IgD-negative memory B cell (primary cell): ENCODE results near the gene MED13. TPM values are rescaled to one million over a fixed set of nuclear protein-coding genes. Genes with fewer than 3 reads are reported as not detected.

Source experiments
- H3K27ac Mint-ChIP-seq, 3 donors: one replicate each; pipeline ENCODE4 v1.8.0; 2020 to 2022; ENCODE audit warnings: mild to moderate bottlenecking in 3 of 3, mixed read lengths in 3 of 3, moderate library complexity in 1 of 3
- H3K27me3 Mint-ChIP-seq: one replicate; pipeline ENCODE4 v1.8.0; 2021; ENCODE audit warnings: mixed read lengths
- H3K36me3 Mint-ChIP-seq: one replicate; pipeline ENCODE4 v1.8.0; 2020; ENCODE audit warnings: mild to moderate bottlenecking, mixed read lengths
- H3K4me1 Mint-ChIP-seq, 3 donors: one replicate each; pipeline ENCODE4 v1.8.0; 2020 to 2022; ENCODE audit warnings: mixed read lengths in 3 of 3, mild to moderate bottlenecking in 1 of 3
- H3K4me3 Mint-ChIP-seq, 4 donors: one replicate each; pipeline ENCODE4 v1.8.0; 2020 to 2022; ENCODE audit warnings: mild to moderate bottlenecking in 4 of 4, mixed read lengths in 4 of 4, moderate library complexity in 3 of 4
- H3K9me3 Mint-ChIP-seq, 3 donors: one replicate each; pipeline ENCODE4 v1.8.0; 2020 to 2021; ENCODE audit warnings: mixed read lengths in 3 of 3, mild to moderate bottlenecking in 1 of 3
- polyA plus RNA-seq: library from polyadenylated mRNA; unstranded; fragments of 300-500 nt; fragmentation: Illumina TruSeq; gene quantifications from one replicate; pipeline ENCODE4 v1.2.3, GENCODE V29; 2021

MED13 gene
- polyA plus RNA-seq, 1 donor from 2014 or later: 3.7 TPM

GRCh38 chr17:62052765-62053338, 12.2 kb downstream of the MED13 start:
- no peak overlapping the region for H3K4me3 Mint-ChIP-seq
- no peaks in the 10 kb centered on the region for H3K27me3 Mint-ChIP-seq
- no peaks in the 10 kb centered on the region for H3K9me3 Mint-ChIP-seq
- peaks cover 6% of the 10 kb centered on the region for H3K36me3 Mint-ChIP-seq
- H3K27ac Mint-ChIP-seq: peak overlapping the region in 1 of 3 donors; percentile 16
- H3K4me1 Mint-ChIP-seq: peaks cover 24 to 42% (median 29%) of the 10 kb centered on the region in 3 donors

GRCh38 chr17:62051053-62051452, 14.0 kb downstream of the MED13 start:
- Mint-ChIP-seq H3K27ac (no peak overlapping the region), H3K4me3 (no peak overlapping the region), H3K36me3 (peaks cover 6% of the 10 kb centered on the region), H3K27me3 (no peaks in the 10 kb centered on the region), H3K9me3 (no peaks in the 10 kb centered on the region), H3K4me1 (peaks cover 16 to 32% (median 19%) of the 10 kb centered on the region in 3 donors)

GRCh38 chr17:62049299-62049698, 15.8 kb downstream of the MED13 start:
- Mint-ChIP-seq H3K4me1 (peaks cover 13 to 27% (median 15%) of the 10 kb centered on the region in 3 donors), H3K4me3 (no peak overlapping the region), H3K9me3 (no peaks in the 10 kb centered on the region)

GRCh38 chr17:62048262-62048661, 16.8 kb downstream of the MED13 start:
- no peak overlapping the region for H3K27ac Mint-ChIP-seq
- H3K36me3 Mint-ChIP-seq: peaks cover 6% of the 10 kb centered on the region
- H3K9me3 Mint-ChIP-seq: no peaks in the 10 kb centered on the region
- no peak overlapping the region for H3K4me3 Mint-ChIP-seq
- H3K4me1 Mint-ChIP-seq: peaks cover 13 to 36% (median 15%) of the 10 kb centered on the region in 3 donors
- H3K27me3 Mint-ChIP-seq: no peaks in the 10 kb centered on the region

More at GRCh38 chr17:62049299-62049698, 15.8 kb downstream of the MED13 start:
- H3K36me3 Mint-ChIP-seq: peaks cover 6% of the 10 kb centered on the region
- H3K27ac Mint-ChIP-seq: no peak overlapping the region
- no peaks in the 10 kb centered on the region for H3K27me3 Mint-ChIP-seq

- peaks cover 6% of the 10 kb centered on the region for H3K36me3 Mint-ChIP-seq
- H3K4me1 Mint-ChIP-seq: peaks cover 18 to 27% (median 20%) of the 10 kb centered on the region in 3 donors
- H3K9me3 Mint-ChIP-seq: no peaks in the 10 kb centered on the region
- no peak overlapping the region for H3K4me3 Mint-ChIP-seq
- no peaks in the 10 kb centered on the region for H3K27me3 Mint-ChIP-seq
- H3K27ac Mint-ChIP-seq: no peak overlapping the region
Observed at GRCh38 chr17:62045517-62045916, 19.6 kb downstream of the MED13 start.

- Mint-ChIP-seq H3K27ac (no peak overlapping the region), H3K36me3 (peaks cover 5% of the 10 kb centered on the region), H3K4me3 (peak overlapping the region in 1 of 4 donors; percentile 36), H3K9me3 (no peaks in the 10 kb centered on the region), H3K4me1 (peaks cover 20 to 31% (median 22%) of the 10 kb centered on the region in 3 donors), H3K27me3 (no peaks in the 10 kb centered on the region)
Observed at GRCh38 chr17:62045109-62045508, 20.0 kb downstream of the MED13 start.

- Mint-ChIP-seq H3K27me3 (no peaks in the 10 kb centered on the region), H3K4me3 (no peak overlapping the region), H3K4me1 (peaks cover 14 to 30% (median 22%) of the 10 kb centered on the region in 3 donors), H3K36me3 (peaks cover 4% of the 10 kb centered on the region), H3K27ac (peak overlapping the region in 1 of 3 donors; percentile 35), H3K9me3 (no peaks in the 10 kb centered on the region)
Observed at GRCh38 chr17:62043602-62044001, 21.5 kb downstream of the MED13 start.

- Mint-ChIP-seq H3K9me3 (no peaks in the 10 kb centered on the region), H3K27ac (no peak overlapping the region), H3K27me3 (no peaks in the 10 kb centered on the region), H3K36me3 (peaks cover 4% of the 10 kb centered on the region), H3K4me3 (no peak overlapping the region), H3K4me1 (peaks cover 12 to 29% (median 22%) of the 10 kb centered on the region in 3 donors)
Observed at GRCh38 chr17:62043140-62043539, 21.9 kb downstream of the MED13 start.

- no peaks in the 10 kb centered on the region for H3K27me3 Mint-ChIP-seq
- peaks cover 8% of the 10 kb centered on the region for H3K36me3 Mint-ChIP-seq
- H3K27ac Mint-ChIP-seq: peak overlapping the region in 1 of 3 donors; percentile 57
- H3K4me1 Mint-ChIP-seq: peaks cover 10 to 25% (median 17%) of the 10 kb centered on the region in 3 donors
- H3K4me3 Mint-ChIP-seq: no peak overlapping the region
- H3K9me3 Mint-ChIP-seq: no peaks in the 10 kb centered on the region
Observed at GRCh38 chr17:62038248-62038647, 26.8 kb downstream of the MED13 start.

- H3K36me3 Mint-ChIP-seq: peaks cover 8% of the 10 kb centered on the region
- H3K4me3 Mint-ChIP-seq: no peak overlapping the region
- H3K27me3 Mint-ChIP-seq: no peaks in the 10 kb centered on the region
- H3K4me1 Mint-ChIP-seq: peaks cover 0 to 7% (median 4%) of the 10 kb centered on the region in 3 donors
- no peak overlapping the region for H3K27ac Mint-ChIP-seq
- H3K9me3 Mint-ChIP-seq: no peaks in the 10 kb centered on the region
Observed at GRCh38 chr17:62033317-62033716, 31.8 kb downstream of the MED13 start.

GRCh38 chr17:62032480-62032879, 32.6 kb downstream of the MED13 start:
- Mint-ChIP-seq H3K27ac (no peak overlapping the region), H3K27me3 (no peaks in the 10 kb centered on the region), H3K9me3 (no peaks in the 10 kb centered on the region), H3K4me3 (no peak overlapping the region), H3K4me1 (peaks cover 0 to 13% (median 4%) of the 10 kb centered on the region in 3 donors), H3K36me3 (peaks cover 8% of the 10 kb centered on the region)

GRCh38 chr17:62030264-62030663, 34.8 kb downstream of the MED13 start:
- Mint-ChIP-seq H3K27ac (peak overlapping the region in 1 of 3 donors; percentile 84), H3K36me3 (peaks cover 8% of the 10 kb centered on the region)

GRCh38 chr17:62024866-62025265, 40.2 kb downstream of the MED13 start:
- Mint-ChIP-seq H3K27me3 (no peaks in the 10 kb centered on the region), H3K4me3 (no peak overlapping the region), H3K4me1 (peaks cover 2 to 10% (median 10%) of the 10 kb centered on the region in 3 donors), H3K36me3 (peaks cover 5% of the 10 kb centered on the region), H3K9me3 (no peaks in the 10 kb centered on the region), H3K27ac (no peak overlapping the region)

More at GRCh38 chr17:62030264-62030663, 34.8 kb downstream of the MED13 start:
- Mint-ChIP-seq H3K9me3 (no peaks in the 10 kb centered on the region), H3K4me1 (peaks cover 4 to 12% (median 10%) of the 10 kb centered on the region in 3 donors), H3K27me3 (no peaks in the 10 kb centered on the region), H3K4me3 (no peak overlapping the region)

- no peak overlapping the region for H3K27ac Mint-ChIP-seq
- no peak overlapping the region for H3K4me3 Mint-ChIP-seq
- peaks cover 0 to 5% (median 3%) of the 10 kb centered on the region in 3 donors for H3K4me1 Mint-ChIP-seq
- no peaks in the 10 kb centered on the region for H3K9me3 Mint-ChIP-seq
- no peaks in the 10 kb centered on the region for H3K27me3 Mint-ChIP-seq
- H3K36me3 Mint-ChIP-seq: peaks cover 8% of the 10 kb centered on the region
Observed at GRCh38 chr17:62017912-62018311, 47.2 kb downstream of the MED13 start.

GRCh38 chr17:62017496-62017895, 47.6 kb downstream of the MED13 start:
- Mint-ChIP-seq H3K27me3 (no peaks in the 10 kb centered on the region), H3K9me3 (no peaks in the 10 kb centered on the region), H3K36me3 (peaks cover 7% of the 10 kb centered on the region), H3K4me3 (no peak overlapping the region), H3K4me1 (peaks cover 0 to 5% (median 3%) of the 10 kb centered on the region in 3 donors), H3K27ac (no peak overlapping the region)

- no peak overlapping the region for H3K27ac Mint-ChIP-seq
- no peak overlapping the region for H3K4me3 Mint-ChIP-seq
- peaks cover 1 to 5% (median 3%) of the 10 kb centered on the region in 3 donors for H3K4me1 Mint-ChIP-seq
- peaks cover 4% of the 10 kb centered on the region for H3K36me3 Mint-ChIP-seq
- H3K27me3 Mint-ChIP-seq: no peaks in the 10 kb centered on the region
- H3K9me3 Mint-ChIP-seq: no peaks in the 10 kb centered on the region
Observed at GRCh38 chr17:62014526-62014925, 50.6 kb downstream of the MED13 start.
